OCI-LY3 (cell line): Measurements from ENCODE around the gene NDUFA3.

ENCODE experiments used
- CTCF ChIP-seq: fragments of 200-600, 300-600 bp; sonication (generic); IDR thresholded peaks from 2 replicates; pipeline ENCODE4 v1.5.1; 2014; ENCODE audit warnings: antibody characterized with exemption, low read length, low read depth
- EZH2phosphoT487 ChIP-seq: fragments of 200-600 bp; shearing (Covaris generic); IDR thresholded peaks from 2 replicates; pipeline ENCODE4 v1.6.1; 2018; ENCODE audit warnings: antibody characterized with exemption, mixed run types, low read depth

DNA sequence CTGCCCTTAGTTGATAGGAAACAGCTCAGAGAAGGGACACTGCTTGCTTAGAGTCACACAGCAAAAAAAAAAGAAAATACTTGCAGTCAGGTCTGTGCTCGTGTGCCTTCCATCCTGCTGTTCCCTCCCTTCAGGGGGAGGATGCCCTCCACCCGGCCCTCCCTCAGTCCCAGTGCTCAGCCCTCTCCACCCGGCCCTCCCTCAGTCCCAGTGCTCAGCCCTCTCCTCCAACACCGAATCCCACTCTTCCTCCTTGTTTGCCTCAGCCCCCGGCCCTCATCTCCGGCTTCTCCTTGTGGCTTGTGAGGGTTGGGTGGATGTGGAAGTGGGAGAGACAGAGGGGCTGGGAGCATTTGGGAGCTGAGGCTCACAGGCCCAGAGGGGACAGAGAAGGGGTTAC is 7.0 kb downstream of the NDUFA3 start:
- TF ChIP-seq CTCF (no peak), EZH2phosphoT487 (no peak)
